Measurements from ENCODE around the gene KCNN1. TPM values are rescaled to one million over a fixed set of nuclear protein-coding genes. Genes with fewer than 3 reads are reported as not detected.

Gene KCNN1
- total and polyA plus RNA-seq, 2 of the 13 experiments (the other 11 are each of a cell fraction or from before 2014, with no cell fraction given) = 0.04 TPM; not detected in 1

- TF ChIP-seq, protein P1, sequence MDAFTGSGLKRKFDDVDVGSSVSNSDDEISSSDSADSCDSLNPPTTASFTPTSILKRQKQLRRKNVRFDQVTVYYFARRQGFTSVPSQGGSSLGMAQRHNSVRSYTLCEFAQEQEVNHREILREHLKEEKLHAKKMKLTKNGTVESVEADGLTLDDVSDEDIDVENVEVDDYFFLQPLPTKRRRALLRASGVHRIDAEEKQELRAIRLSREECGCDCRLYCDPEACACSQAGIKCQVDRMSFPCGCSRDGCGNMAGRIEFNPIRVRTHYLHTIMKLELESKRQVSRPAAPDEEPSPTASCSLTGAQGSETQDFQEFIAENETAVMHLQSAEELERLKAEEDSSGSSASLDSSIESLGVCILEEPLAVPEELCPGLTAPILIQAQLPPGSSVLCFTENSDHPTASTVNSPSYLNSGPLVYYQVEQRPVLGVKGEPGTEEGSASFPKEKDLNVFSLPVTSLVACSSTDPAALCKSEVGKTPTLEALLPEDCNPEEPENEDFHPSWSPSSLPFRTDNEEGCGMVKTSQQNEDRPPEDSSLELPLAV (CRISPR knock-in tag; conservative IDR thresholded peaks at IDR 0.05; ENCODE audit: low read depth) = no peak
- TF ChIP-seq ERF (CRISPR knock-in tag; IDR thresholded peaks at IDR 0.05) (no peak; the same call in 1 of the 2 replicates), ATF7-NPFF (CRISPR knock-in tag; IDR thresholded peaks at IDR 0.05; ENCODE audit: low read depth) (peak; percentile 79), ZNF597 (CRISPR knock-in tag; IDR thresholded peaks at IDR 0.05) (no peak), ZNF441 (CRISPR knock-in tag; IDR thresholded peaks at IDR 0.05; ENCODE audit: borderline replicate concordance) (no peak; the same call in 1 of the 2 replicates), AKAP8 (CRISPR knock-in tag; IDR thresholded peaks at IDR 0.05) (no peak), ZHX1 (CRISPR knock-in tag; IDR thresholded peaks at IDR 0.05; ENCODE audit: low read depth) (0 out of 2 replicates have a peak, but pooled peaks have one; percentile 41), E2F1 (CRISPR knock-in tag; IDR thresholded peaks at IDR 0.05) (no peak; the same call in 1 of the 2 replicates), ZNF629 (CRISPR knock-in tag; conservative IDR thresholded peaks at IDR 0.05) (peak; percentile 64), SMARCC2 (IDR thresholded peaks at IDR 0.05) (no peak), TGIF2 (CRISPR knock-in tag; IDR thresholded peaks at IDR 0.05) (peak; percentile 32; the same call in 1 of the 2 replicates), ZNF644 (CRISPR knock-in tag; IDR thresholded peaks at IDR 0.05; ENCODE audit: low read depth) (no peak), SMC3 (IDR thresholded peaks at IDR 0.05; ENCODE audit: low read length) (no peak), ZEB1 (IDR thresholded peaks at IDR 0.05; ENCODE audit: insufficient replicate concordance, low read depth) (no peak), MLXIP (CRISPR knock-in tag; IDR thresholded peaks at IDR 0.05; ENCODE audit: borderline replicate concordance) (peak; percentile 63; the same call in 1 of the 2 replicates), SATB2 (CRISPR knock-in tag; IDR thresholded peaks at IDR 0.05) (peak; percentile 26; the same call in 1 of the 2 replicates), KLF6 (CRISPR knock-in tag; IDR thresholded peaks at IDR 0.05) (peak; percentile 90), ZSCAN21 (CRISPR knock-in tag; IDR thresholded peaks at IDR 0.05; ENCODE audit: borderline replicate concordance) (peak; percentile 75)
- TF ChIP-seq, protein P2, sequence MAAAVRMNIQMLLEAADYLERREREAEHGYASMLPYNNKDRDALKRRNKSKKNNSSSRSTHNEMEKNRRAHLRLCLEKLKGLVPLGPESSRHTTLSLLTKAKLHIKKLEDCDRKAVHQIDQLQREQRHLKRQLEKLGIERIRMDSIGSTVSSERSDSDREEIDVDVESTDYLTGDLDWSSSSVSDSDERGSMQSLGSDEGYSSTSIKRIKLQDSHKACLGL (CRISPR knock-in tag; IDR thresholded peaks at IDR 0.05) = peak; percentile 86
Observed at GRCh38 chr19:18000915-18001776, 34.2 kb downstream of the KCNN1 start (continued).
